ENCODE data around the gene GRIN3A. TPM values are rescaled to one million over a fixed set of nuclear protein-coding genes. Genes with fewer than 3 reads are reported as not detected.

Gene GRIN3A
- total and polyA plus RNA-seq, 2 of the 4 experiments (the other 2 are of a cell fraction) = not detected

- no peak overlapping the region for H3K4ac ChIP-seq (ENCODE audit: low read depth, low read length)
- no peak overlapping the region for H2AK9ac ChIP-seq (replicated peaks; ENCODE audit: low read depth, low read length, poor library complexity)
- H2BK20ac ChIP-seq (ENCODE audit: low read depth, low read length) = no peak overlapping the region
- H4K8ac ChIP-seq (ENCODE audit: low read depth in 2 of 2, low read length in 2 of 2) = no peak overlapping the region
- H2AK5ac ChIP-seq (ENCODE audit: low read depth, low read length) = no peak overlapping the region
- WGBS, 2 experiments (ENCODE audit: extremely low coverage in 2 of 2, insufficient read length in 1 of 2) = no CpG with 5 or more reads among the region's 2 CpGs
- H3K4me3 ChIP-seq (ENCODE audit: insufficient read depth, low read depth, low read length) = no peak overlapping the region
- BruUV-seq (replicated peaks) = no TSS peak
- no peak overlapping the region for H3K14ac ChIP-seq (replicated peaks; ENCODE audit: low read depth, low read length)
- ATAC-seq (ENCODE audit: low read depth) (no peak), DNase-seq (no peak)
- ChIA-PET POLR2A (ENCODE audit: unreplicated experiment) (no interaction called here), CTCF (no interaction called here)
- H3K18ac ChIP-seq (ENCODE audit: low read depth, low read length) = no peak overlapping the region
- H2BK5ac ChIP-seq (ENCODE audit: low read depth, low read length, poor library complexity, severe bottlenecking) = no peak overlapping the region
- H3K9me3 ChIP-seq (ENCODE audit: control insufficient read depth, insufficient read depth, low read length) = no peaks in the 10 kb centered on the region
- no peaks in the 10 kb centered on the region for H4K20me1 ChIP-seq (ENCODE audit: insufficient read depth, low read length)
- TF ChIP-seq MAFK (IDR thresholded peaks at IDR 0.05; ENCODE audit: low read depth, low read length) (no peak), CHD1 (IDR thresholded peaks at IDR 0.05; ENCODE audit: low read depth, low read length) (no peak), FOS (IDR thresholded peaks at IDR 0.05; ENCODE audit: low read depth, low read length) (no peak), USF2 (IDR thresholded peaks at IDR 0.05; ENCODE audit: low read depth, low read length) (no peak), RAD21 (IDR thresholded peaks at IDR 0.05; ENCODE audit: low read length) (no peak), ELK1 (IDR thresholded peaks at IDR 0.05; ENCODE audit: borderline replicate concordance, low read depth, low read length) (no peak), BHLHE40 (IDR thresholded peaks at IDR 0.05; ENCODE audit: low read depth, low read length) (no peak), SMC3 (IDR thresholded peaks at IDR 0.05; ENCODE audit: low read depth, low read length) (no peak), MXI1 (IDR thresholded peaks at IDR 0.05; ENCODE audit: borderline replicate concordance, low read depth, low read length) (no peak), RCOR1 (IDR thresholded peaks at IDR 0.05; ENCODE audit: insufficient replicate concordance, low read length) (no peak), NFE2L2 (IDR thresholded peaks at IDR 0.05; ENCODE audit: low read depth, low read length) (no peak), POLR2A (IDR thresholded peaks at IDR 0.05; ENCODE audit: low read depth, low read length) (no peak), CTCF (conservative IDR thresholded peaks at IDR 0.05; ENCODE audit: low read depth, low read length) (no peak), MAZ (IDR thresholded peaks at IDR 0.05; ENCODE audit: borderline replicate concordance, low read depth, low read length) (no peak)
- H3K27me3 ChIP-seq (ENCODE audit: control insufficient read depth, insufficient read depth, low read length) = no peaks in the 10 kb centered on the region
- H4K91ac ChIP-seq (ENCODE audit: insufficient read depth, low read depth, low read length) = no peak overlapping the region
- H3K9me1 ChIP-seq (ENCODE audit: insufficient read depth, low read length) = no peaks in the 10 kb centered on the region
- dilution Hi-C loops (cut with HindIII; ENCODE audit: low sequenced_read_pairs, unreplicated experiment) (no loop called here), intact Hi-C loops (cut with micrococcal nuclease) (no loop called here), in situ Hi-C loops (cut with MboI; ENCODE audit: low sequenced_read_pairs) (no loop called here)
- no peaks in the 10 kb centered on the region for H3K79me1 ChIP-seq (ENCODE audit: low read depth in 1 of 2, low read length in 2 of 2)
- no peak overlapping the region for H4K5ac ChIP-seq (ENCODE audit: low read depth, low read length)
- no peaks in the 10 kb centered on the region for H3K36me3 ChIP-seq (ENCODE audit: control insufficient read depth, insufficient read depth, low read length)
- H3K56ac ChIP-seq (ENCODE audit: extremely low read depth, insufficient read depth, low read length) = no peak overlapping the region
- no peak overlapping the region for H3K27ac ChIP-seq (ENCODE audit: insufficient read depth, low read length)
- H3K23ac ChIP-seq (ENCODE audit: low read depth, low read length) = no peak overlapping the region
- H3K4me2 ChIP-seq (ENCODE audit: low read depth, low read length) = no peak overlapping the region
- H3K9ac ChIP-seq (ENCODE audit: low read depth, low read length) = no peak overlapping the region
- H2BK120ac ChIP-seq (ENCODE audit: low read depth, low read length) = no peak overlapping the region
- no peaks in the 10 kb centered on the region for H3K4me1 ChIP-seq (ENCODE audit: control insufficient read depth, insufficient read depth, low read length)
- no peak overlapping the region for H2AFZ ChIP-seq (replicated peaks; ENCODE audit: low read length, poor library complexity)
- H2BK15ac ChIP-seq (ENCODE audit: low read depth, low read length) = no peak overlapping the region
Observed at GRCh38 chr9:101652601-101653175, 85.8 kb downstream of the GRIN3A start.
